Measurements from ENCODE around the gene CACNB4.

GRCh38 chr2:151959238-151959637, 139.6 kb downstream of the CACNB4 start:
- TF ChIP-seq, protein P1, sequence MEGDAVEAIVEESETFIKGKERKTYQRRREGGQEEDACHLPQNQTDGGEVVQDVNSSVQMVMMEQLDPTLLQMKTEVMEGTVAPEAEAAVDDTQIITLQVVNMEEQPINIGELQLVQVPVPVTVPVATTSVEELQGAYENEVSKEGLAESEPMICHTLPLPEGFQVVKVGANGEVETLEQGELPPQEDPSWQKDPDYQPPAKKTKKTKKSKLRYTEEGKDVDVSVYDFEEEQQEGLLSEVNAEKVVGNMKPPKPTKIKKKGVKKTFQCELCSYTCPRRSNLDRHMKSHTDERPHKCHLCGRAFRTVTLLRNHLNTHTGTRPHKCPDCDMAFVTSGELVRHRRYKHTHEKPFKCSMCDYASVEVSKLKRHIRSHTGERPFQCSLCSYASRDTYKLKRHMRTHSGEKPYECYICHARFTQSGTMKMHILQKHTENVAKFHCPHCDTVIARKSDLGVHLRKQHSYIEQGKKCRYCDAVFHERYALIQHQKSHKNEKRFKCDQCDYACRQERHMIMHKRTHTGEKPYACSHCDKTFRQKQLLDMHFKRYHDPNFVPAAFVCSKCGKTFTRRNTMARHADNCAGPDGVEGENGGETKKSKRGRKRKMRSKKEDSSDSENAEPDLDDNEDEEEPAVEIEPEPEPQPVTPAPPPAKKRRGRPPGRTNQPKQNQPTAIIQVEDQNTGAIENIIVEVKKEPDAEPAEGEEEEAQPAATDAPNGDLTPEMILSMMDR (IDR thresholded peaks at IDR 0.05), result no peak
- no peak for TF ChIP-seq POLR2A (IDR thresholded peaks at IDR 0.05)

Measured in tibial nerve (tissue), 3 donors.